NCI-H226 (cell line): ENCODE results near the gene DGKI.

Source experiments
- DNase-seq: peaks from one replicate; pipeline ENCODE4 v3.0.0-alpha.2; 2015

DGKI gene

DNA sequence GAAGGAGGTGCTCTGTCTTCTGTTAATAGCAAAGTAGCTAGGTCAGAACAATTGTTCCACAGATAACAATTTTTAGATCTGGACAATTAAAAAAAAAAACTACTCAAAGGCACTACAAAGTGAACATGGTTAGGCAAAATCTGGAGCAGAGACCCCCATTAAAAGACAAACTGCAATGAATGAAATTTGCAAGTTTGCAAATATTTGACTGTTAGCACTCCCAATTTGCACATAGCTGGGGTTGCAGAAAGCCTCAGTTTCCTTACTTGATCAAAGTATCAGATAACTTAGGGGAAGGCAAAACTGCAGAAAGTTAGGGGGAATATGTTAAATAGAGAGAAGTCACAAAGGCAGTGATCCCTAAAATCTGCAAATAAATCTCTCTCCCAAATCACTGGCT lies 68.3 kb downstream of the DGKI start:
- DNase-seq = no peak

GRCh38 chr7:137774793-137775201 lies 72.0 kb downstream of the DGKI start:
- DNase-seq = no peak

DNA sequence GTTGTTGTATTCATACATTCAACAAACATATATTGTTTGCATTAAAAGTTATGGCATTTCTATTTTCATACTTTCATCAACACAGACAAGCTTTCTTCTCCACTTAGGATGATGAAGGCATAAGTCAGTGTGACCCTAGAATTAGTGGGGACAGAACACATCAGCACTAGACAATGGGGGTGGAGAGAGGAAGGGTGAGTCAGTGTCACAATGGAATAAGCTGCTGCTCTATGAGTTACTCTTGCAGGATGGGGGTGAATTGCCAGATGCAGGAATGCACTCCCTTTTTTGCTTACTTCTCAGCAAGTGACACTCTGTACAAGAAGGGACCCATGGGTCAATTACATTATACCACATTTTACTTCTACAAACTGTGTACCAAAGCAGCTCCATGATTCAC lies 74.0 kb downstream of the DGKI start:
- DNase-seq = peak; percentile 28

GRCh38 chr7:137772316-137772715 lies 74.5 kb downstream of the DGKI start:
- DNase-seq = no peak

DNA sequence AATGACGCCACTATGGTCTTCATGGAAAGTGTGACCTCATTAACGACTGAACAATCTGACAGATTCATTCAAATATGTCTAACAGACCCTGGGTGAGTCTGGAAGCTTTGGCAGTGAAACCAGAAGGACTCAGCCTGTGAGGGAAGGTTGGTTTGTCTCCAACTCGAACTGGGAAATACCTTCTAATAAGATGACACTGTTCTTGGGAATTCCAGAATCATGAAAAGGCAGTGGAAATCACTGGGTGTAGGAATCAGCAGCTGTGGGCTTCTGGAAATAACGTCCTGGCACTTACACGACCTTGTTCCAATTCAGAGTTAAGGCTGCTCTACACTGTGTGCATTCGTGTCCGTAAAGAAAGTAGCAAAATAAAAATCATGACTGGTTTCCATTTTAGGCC lies 75.1 kb downstream of the DGKI start:
- peak; percentile 72 for DNase-seq

DNA sequence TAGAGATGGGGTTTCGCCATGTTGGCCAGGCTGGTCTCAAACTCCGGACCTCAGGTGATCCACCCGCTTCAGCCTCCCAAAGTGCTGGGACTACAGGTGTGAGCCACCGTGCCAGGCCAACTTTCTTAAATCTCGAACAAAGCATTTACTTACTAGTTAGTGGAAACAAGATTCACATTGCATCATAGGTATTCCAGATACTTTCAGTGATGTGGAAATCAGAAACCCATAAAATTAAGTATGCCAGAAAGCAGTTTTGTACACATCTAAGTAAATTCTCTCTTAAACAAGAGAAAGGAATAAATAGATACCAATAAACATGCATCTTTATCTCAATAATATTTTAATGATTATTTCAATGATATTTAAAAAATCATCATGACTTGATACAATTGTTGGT lies 75.5 kb downstream of the DGKI start:
- DNase-seq = no peak

GRCh38 chr7:137768366-137768765 lies 78.4 kb downstream of the DGKI start:
- no peak for DNase-seq

DNA sequence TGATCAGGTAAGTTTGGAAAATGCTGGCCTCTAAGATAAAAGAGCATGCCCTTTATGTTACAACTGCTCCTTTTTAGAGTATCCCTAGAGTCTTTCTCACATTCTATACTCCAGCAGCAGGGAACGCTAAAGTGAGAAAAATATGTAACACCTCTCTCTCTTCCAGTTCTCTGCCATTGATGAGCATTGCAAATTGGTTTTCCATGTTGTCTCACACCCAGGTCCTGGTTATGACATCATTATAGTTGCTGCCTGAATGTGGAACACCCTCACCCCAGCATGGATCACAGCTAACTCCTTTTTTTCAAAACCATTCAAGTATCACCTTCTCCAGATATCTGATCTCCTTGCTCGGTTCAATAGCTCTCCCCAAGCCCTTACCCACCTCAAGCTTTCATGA lies 84.4 kb downstream of the DGKI start:
- no peak for DNase-seq

DNA sequence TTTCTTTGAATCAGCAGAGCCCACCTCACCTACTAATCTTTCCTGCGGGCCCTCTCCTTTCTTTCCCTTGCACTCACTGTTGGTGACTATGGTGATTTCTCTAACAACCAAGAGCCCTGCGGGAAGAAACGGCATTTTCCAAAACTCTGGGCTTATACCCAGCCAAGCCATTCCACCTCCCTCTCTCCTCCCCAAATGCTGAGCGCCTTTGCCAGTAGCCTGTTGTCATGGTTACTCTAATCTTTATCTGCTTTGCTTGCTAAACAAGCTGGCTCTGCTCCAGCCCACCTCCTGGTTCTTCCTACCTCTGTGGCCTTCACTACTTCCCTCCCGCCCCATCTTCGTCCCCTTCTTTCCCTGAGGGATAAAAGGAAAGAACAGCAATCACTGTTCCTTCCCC lies 86.7 kb downstream of the DGKI start:
- DNase-seq = peak; percentile 26

- DNase-seq = peak; percentile 51
These were observed 89.4 kb downstream of the DGKI start for GRCh38 chr7:137757146-137757925.

DNA sequence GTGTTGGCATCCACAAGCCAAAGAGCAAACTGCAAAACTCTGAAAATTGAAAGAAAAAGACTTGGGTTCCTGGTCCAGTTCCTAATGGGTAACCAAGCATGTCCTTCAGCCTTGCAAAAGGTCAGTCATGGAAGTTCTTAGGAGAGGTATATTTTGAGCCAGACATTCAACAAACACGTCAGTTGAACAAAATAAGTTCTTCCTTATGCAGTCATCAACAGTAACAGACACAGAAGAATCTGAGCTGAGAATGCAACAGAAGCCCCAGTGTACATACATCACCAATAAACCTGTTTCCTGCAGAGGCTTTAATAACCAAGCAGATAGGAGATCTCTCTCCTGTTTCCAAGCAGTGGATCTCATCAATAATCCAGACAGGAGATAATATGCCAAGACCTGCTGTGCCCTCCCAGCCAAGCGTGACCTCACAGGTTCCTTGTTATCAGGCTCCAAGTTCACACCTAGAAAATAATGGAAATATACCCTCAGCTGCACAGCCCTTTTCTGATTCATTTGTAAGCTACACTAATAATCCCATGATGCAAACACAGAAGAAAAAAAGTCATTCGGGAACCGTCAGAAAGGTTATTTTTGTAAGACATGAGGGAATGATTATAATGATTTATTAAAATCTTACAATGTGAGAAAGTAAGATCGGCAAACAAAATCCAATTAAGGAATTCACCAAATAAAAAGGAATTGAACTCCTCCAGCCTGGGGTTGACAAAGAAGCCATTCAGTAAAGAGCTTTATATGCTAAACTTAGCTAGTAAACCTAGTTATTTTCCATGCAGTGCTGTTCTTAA lies 90.7 kb downstream of the DGKI start:
- no peak for DNase-seq

DNA sequence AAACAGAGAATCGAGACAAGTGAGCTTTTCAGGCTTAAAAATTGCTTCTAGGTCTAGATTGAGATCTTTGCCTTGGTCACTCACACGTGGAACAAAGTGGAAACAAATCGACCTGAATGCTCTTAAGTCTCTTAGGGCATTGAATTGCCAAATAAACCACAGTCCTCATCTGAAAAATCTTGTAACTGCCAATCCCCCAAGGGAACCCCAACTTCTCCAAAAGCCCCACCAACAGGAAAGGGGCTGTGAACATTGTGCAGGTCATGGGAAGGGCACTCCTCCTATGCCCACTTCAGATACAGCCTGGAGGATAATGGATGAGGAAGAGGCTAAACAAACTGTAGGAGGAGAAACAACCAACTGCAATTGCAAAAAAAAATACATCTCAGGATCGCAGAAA lies 91.3 kb downstream of the DGKI start:
- DNase-seq = no peak

DNA sequence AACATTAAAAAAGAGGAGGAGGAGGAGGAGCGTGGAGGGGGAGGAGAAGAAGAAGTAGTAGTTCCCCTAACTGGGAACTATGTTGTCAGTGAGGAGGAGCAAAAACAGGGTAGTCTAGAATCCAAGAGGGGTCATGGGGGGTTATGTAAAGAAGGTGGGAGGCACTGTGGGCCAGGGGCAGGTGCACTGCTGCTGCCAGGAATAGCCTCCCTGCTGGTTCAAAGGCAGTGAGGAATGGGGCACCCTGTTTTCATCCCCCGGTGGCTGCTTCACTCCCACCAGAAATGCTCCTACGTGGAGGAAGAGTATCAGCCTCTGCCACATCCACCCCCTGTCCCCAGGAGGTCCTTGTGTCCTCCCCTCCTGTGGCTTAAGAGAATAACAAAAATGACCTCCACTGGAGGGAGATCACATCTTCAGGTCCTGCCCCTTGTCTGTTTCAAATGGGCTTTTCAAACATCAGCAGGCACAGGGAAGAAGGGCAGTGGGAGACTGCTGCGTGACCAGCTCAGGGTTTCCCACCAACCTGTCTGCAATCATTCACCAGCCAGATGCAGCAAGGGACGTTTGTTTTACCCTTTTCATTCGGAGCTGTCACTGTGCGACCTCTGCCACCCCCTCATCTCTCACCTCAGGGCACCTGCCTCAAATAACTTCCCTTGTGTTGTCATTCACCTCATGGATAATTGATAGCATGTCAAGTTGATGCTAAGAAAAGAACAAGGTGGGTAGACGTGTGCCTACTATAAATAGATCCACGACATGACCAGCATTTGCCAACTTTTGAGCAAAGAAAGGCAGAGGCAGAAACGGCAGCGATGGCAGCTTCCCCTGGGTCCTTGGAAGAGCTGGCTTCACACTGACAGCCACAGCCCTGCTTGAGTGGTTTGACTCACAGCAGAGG lies 92.6 kb downstream of the DGKI start:
- DNase-seq = no peak

GRCh38 chr7:137753575-137753947 lies 93.2 kb downstream of the DGKI start:
- no peak for DNase-seq

- DNase-seq = no peak
These were observed 93.7 kb downstream of the DGKI start for GRCh38 chr7:137753067-137753466.

- DNase-seq = no peak
These were observed 95.3 kb downstream of the DGKI start for GRCh38 chr7:137751361-137752009.

GRCh38 chr7:137747359-137748031 lies 99.3 kb downstream of the DGKI start:
- no peak for DNase-seq

GRCh38 chr7:137743021-137743420 lies 103.8 kb downstream of the DGKI start:
- DNase-seq = no peak

GRCh38 chr7:137742051-137742450 lies 104.7 kb downstream of the DGKI start:
- no peak for DNase-seq

DNA sequence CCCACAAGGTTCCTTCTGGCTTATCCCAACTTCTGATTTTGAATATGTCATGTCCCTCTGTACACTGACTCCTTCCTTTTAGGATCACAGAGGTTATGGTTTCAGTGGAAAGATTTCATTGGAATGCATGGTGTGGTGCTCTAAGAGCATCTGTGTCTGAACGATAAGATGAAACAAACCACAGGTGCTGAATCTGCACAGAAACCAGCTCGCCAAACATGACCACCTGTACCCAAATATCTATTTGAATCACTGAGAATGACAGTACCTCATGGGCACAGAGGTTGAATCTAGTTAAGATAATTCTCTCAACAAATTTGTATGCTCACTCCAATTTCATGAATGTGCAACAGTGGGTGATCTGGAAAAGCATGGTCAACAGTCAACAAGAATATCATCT lies 105.3 kb downstream of the DGKI start:
- DNase-seq = no peak

DNA sequence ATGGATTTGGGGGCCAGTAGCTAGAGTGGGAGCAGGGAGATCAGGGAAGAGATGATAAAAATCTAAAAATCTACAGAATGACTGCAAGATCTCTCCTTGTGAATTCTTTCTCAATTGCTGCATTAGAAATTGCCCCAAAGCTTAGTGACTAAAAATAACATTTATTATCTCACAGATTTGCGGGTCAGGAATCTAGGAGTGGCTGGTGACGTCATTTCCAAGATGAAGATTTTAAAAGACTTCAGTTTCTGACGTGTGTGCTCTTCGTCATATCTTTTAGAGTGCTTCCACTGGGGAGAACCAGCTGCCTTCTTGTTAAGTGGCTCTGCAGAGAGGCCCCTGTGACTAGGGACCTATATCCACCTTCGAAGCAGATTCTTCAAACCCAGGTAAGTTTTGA lies 112.6 kb downstream of the DGKI start:
- peak; percentile 22 for DNase-seq

DNA sequence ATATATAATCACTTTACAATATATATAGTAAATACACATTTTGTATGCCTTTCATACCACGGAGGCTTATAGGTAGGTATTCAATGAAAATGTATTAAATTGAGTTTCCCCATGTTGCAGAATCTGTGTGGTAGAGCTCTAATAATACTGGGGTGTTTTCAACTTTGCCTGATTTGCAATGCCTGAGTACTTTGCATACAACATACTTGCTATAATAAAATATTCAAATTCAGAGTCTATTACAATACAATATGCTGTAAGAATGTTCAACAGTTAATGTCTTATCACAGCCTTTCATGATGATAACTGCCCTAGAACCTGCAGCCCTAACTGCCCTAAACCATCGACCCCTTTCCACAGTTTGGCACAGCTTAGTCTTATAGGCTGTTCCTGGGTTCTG lies 114.6 kb downstream of the DGKI start:
- no peak for DNase-seq
